Psoas muscle (tissue), 8 donors: ENCODE results near the gene PSMD5. TPM values are rescaled to one million over a fixed set of nuclear protein-coding genes. Genes with fewer than 3 reads are reported as not detected.

Source experiments
- ATAC-seq, 4 donors: fragments of 200-7000 bp; cut with Tn5 transposase; one replicate each; pipeline ENCODE4 v1.9.1; 2020; ENCODE audit warnings: moderate library complexity in 3 of 4, mild to moderate bottlenecking in 2 of 4
- DNase-seq, 2 donors: peaks; one replicate each; pipeline ENCODE4 v3.0.0-alpha.2; 2020
- H3K27ac ChIP-seq: fragments of 200-600 bp; one replicate; pipeline ENCODE4 v1.8.0; 2022
- H3K27me3 ChIP-seq, 3 donors: fragments of 200-600 bp in 1 of 3; one replicate each; pipeline versions ENCODE4 v1.6.1 to v1.8.0; 2013 to 2022; ENCODE audit warnings: low read length in 2 of 3, mild to moderate bottlenecking in 2 of 3, moderate library complexity in 1 of 3; ENCODE audit not compliant: insufficient read depth in 3 of 3
- H3K36me3 ChIP-seq, 2 donors: fragments of 200-600 bp in 1 of 2; one replicate each; pipeline versions ENCODE4 v1.6.1 to v1.8.0; 2013 to 2022; ENCODE audit warnings: low read depth in 1 of 2, mild to moderate bottlenecking in 1 of 2, moderate library complexity in 1 of 2; ENCODE audit not compliant: insufficient read depth in 1 of 2
- H3K4me1 ChIP-seq: fragments of 200-600 bp; one replicate; pipeline ENCODE4 v1.8.0; 2022
- H3K4me3 ChIP-seq: fragments of 200-600 bp; one replicate; pipeline ENCODE4 v1.8.0; 2022; ENCODE audit warnings: mild to moderate bottlenecking
- H3K9me3 ChIP-seq: fragments of 200-600 bp; one replicate; pipeline ENCODE4 v1.8.0; 2022
- CTCF ChIP-seq: fragments of 200-600 bp; IDR thresholded peaks from one replicate; pipeline ENCODE4 v1.8.0; 2022; ENCODE audit warnings: antibody characterized with exemption
- WGBS, 3 donors: extraction: QIAGEN DNeasy Blood & Tissue Kit; methylation state at CpG; one replicate each; pipeline versions ENCODE4 v1.1.6 to v1.1.7; 2013; 5-methylcytosine and 5-hydroxymethylcytosine counted together
- intact Hi-C, 2 donors: fragments of 100-400 bp; cut with DNase I; formaldehyde crosslinking; loops; one replicate each; pipeline versions ENCODE4 v1.11.0 to v1.14.2; 2022
- polyA plus RNA-seq, 3 donors: library from polyadenylated mRNA; stranded (reverse); fragments of 200-250 nt; gene quantifications; one replicate each; pipeline ENCODE4 v1.2.3, GENCODE V29; 2013
- total RNA-seq, 4 donors: library from RNA; stranded (reverse); fragmentation: NEBNext Ultra II Directional in 2 of 4; extraction: Animal tissue kit (Norgen Biotek cat#: 25700) in 2 of 4; gene quantifications; one replicate each; pipeline versions ENCODE4 v1.2.1 to v1.2.4, GENCODE V29; 2021 to 2023
- donor health status: healthy with polysubstance abuse.
- donor health status: DM: no; HTN: no; CAD: no; lungs with moderate emphysema.
- donor health status: Bipolar disorder and iron deficiency.
- donor health status: healthy.
- donor health status: DM: yes; HTN: yes; CAD: no.
- donor health status: DM: no; HTN: no; CAD: no.
- donor health status: DM: no; HTN: no; CAD: no.
- donor health status: DM: yes; HTN: yes; CAD: no.

PSMD5 gene
- total and polyA plus RNA-seq, 7 donors = 6.2 to 15.7 (median 8.9) TPM

DNA sequence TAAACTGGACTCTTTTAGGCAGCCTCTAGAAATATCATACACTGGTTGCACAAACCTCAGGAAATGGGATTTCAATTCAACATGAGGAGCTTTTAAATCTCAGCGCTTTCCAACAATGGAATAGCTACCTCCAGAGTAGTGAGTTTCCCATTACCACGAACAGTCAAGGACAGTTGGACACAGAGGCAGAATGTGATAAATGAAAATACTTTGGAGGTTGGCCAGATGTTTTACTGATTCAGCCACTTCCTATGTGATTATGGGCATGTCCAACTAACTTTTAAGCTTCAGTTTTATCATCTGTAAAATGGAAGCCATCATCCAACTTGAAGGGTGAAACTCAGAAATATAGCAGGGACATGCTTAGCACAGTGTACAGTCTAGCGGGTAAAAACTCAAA is 51.6 kb downstream of the PSMD5 start:
- Histone ChIP-seq H3K9me3 (no peaks in the 10 kb centered on the region), H3K36me3 (peaks cover 5 to 43% of the 10 kb centered on the region in 2 donors), H3K27ac (no peak overlapping the region), H3K4me1 (peaks cover 38% of the 10 kb centered on the region), H3K27me3 (no peaks in the 10 kb centered on the region), H3K4me3 (peak overlapping the region; percentile 85)
- intact Hi-C loops = loop anchor here in 1 of 2 donors (5.0 kb wide), 1 partner anchor 51 kb away; the partner anchor contains the start of gene PSMD5
- no peak for TF ChIP-seq CTCF
- 62 to 77% (median 69%) methylated on average over 3 of the region's 3 CpGs for WGBS, 3 donors
- ATAC-seq (no peak), DNase-seq (no peak)

DNA sequence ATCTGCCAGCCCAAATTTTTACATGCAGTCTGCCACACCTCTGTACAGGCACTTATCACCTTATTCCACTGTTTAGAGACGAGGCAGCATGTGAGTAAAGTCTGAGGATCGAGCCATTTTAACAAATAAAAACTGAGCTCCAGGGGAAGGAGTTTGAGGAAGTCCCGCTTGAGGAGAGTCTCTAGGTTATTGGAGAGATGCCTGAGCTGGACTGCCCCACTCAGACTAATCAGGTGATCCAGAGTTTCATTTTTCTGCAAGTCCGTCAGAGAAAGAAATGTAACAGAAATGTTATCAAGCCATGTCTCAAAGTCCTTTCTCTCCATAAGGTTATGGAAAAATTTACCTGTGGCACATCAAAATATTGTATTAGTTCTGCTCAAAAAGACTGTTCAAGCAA is 54.8 kb downstream of the PSMD5 start:
- intact Hi-C loops = no loop called here
- 53 to 74% (median 55%) methylated on average over 4 of the region's 4 CpGs for WGBS, 3 donors
- Histone ChIP-seq H3K4me3 (no peak overlapping the region), H3K4me1 (peaks cover 38% of the 10 kb centered on the region), H3K27me3 (no peaks in the 10 kb centered on the region), H3K27ac (no peak overlapping the region), H3K36me3 (peaks cover 5 to 66% of the 10 kb centered on the region in 2 donors), H3K9me3 (no peaks in the 10 kb centered on the region)
- DNase-seq (no peak), ATAC-seq (no peak)
- TF ChIP-seq CTCF = no peak

DNA sequence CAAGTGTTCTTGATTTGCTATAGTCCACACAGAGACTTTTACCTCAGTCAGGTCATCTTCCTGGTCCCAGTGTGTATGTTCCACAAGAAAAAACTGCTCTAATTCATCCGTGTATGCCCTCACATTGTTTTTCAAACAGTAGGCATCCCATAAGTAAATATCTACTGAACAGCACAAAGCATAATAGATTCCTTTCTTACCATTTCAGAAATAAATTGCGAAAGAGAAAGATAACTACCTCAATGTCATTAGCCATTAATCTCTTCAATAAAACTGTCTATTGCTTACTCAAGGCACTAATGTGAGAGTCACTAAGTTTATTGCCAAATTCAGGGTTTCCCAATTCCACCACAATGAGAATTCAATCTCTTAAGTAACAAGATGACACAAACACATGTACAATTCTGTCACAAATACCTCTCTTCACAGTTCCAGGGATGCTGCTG is 59.1 kb downstream of the PSMD5 start:
- intact Hi-C loops = no loop called here
- WGBS, 3 donors = 76 to 85% (median 82%) methylated on average over 2 of the region's 2 CpGs
- Histone ChIP-seq H3K27me3 (no peaks in the 10 kb centered on the region), H3K9me3 (no peaks in the 10 kb centered on the region), H3K4me1 (peaks cover 10% of the 10 kb centered on the region), H3K36me3 (peaks cover 5 to 62% of the 10 kb centered on the region in 2 donors), H3K4me3 (no peak overlapping the region), H3K27ac (peak overlapping the region; percentile 17)
- no peak for DNase-seq
- ATAC-seq = peak in 2 of 4 donors; percentile 44 to 64
- no peak for TF ChIP-seq CTCF

DNA sequence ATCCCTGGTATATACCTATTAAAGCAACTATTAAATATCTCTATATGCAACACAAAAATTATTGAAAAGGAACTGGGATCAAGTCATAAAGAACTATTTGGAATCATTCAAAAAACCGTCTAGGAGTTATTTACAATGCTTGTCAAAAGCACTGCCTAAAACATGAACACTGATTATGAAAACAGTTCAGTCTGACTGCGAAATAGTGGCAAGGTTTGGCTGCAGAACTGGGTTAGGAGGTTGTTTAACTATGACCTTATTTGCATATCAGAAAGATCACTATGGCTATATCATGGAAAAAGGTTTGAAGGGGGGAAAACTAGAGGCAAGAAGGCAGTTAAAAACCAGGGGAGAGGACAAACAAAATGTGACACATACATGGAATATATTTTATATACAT is 61.5 kb downstream of the PSMD5 start:
- DNase-seq = no peak
- no peak for ATAC-seq
- Histone ChIP-seq H3K4me1 (no peaks in the 10 kb centered on the region), H3K9me3 (no peaks in the 10 kb centered on the region), H3K27ac (no peak overlapping the region), H3K4me3 (no peak overlapping the region), H3K27me3 (no peaks in the 10 kb centered on the region), H3K36me3 (peaks cover 0 to 65% of the 10 kb centered on the region in 2 donors)
- 92 to 95% (median 93%) methylated on average over 2 of the region's 2 CpGs for WGBS, 3 donors
- intact Hi-C loops = no loop called here
- TF ChIP-seq CTCF = no peak

- TF ChIP-seq CTCF = no peak
Observed at GRCh38 chr9:120780367-120780766, 62.4 kb downstream of the PSMD5 start.

More at GRCh38 chr9:120780367-120780766, 62.4 kb downstream of the PSMD5 start:
- no peak for DNase-seq
- Histone ChIP-seq H3K36me3 (peaks cover 0 to 65% of the 10 kb centered on the region in 2 donors), H3K4me3 (no peak overlapping the region), H3K27me3 (no peaks in the 10 kb centered on the region), H3K9me3 (no peaks in the 10 kb centered on the region), H3K27ac (no peak overlapping the region), H3K4me1 (no peaks in the 10 kb centered on the region)
- ATAC-seq = no peak
- WGBS, 3 donors = 97 to 99% (median 98%) methylated on average over 3 of the region's 3 CpGs
- intact Hi-C loops = no loop called here
